ENCODE data around the gene AP2B1. TPM values are rescaled to one million over a fixed set of nuclear protein-coding genes. Genes with fewer than 3 reads are reported as not detected.

Gene AP2B1
- total RNA-seq, 1 experiment from 2014 or later, result 217 TPM

DNA sequence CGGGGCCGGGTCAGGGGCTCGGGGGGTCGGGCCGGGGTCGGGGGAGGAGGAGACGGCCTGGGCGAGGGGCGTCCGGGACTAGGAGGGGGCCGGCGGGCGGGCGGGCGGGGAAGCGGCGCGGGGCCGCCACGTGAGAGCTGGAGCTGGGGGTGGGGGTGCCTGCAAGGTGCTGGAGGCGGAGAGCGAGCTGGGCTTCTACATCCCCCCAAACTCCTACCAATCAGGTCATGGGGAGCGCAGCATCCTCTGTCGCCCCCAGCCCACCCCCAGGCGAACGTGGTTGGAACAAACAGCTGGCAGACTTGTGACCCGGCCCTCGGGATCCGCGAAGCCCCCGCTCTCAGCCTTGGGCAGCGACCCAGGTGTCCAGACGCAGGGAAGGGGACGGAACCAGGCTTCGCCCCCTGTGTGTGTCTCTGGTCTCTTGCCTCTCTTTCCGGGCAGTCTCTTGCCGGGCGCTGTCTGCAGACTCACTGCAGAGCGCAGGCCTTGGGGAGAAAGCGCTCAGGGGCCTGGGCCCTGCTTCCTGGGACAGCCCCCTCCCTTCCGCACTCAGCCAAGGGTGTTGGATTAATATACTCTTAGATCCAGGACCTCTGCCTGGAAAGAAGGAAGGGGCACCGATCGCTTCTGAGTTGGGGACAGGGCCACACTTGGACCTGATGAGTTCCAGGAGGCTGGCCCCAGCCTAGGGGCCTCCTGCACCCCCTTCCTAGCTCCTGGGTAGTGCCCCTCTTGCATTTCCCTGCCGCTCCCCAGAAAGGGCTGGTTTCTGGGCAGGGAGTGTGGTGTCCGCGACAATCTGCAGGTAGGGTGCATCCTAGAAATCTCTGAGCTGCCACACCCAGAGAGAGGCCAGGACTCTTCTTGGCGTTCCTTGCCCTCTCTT is 145.0 kb downstream of the AP2B1 start:
- Histone ChIP-seq H3K18ac (ENCODE audit: insufficient read length, low read depth, low read length) (no peak overlapping the region), H3K27me3 (ENCODE audit: insufficient read depth, low read length) (no peaks in the 10 kb centered on the region), H4K5ac (ENCODE audit: insufficient read length, low read depth, low read length) (no peak overlapping the region), H2BK12ac (ENCODE audit: insufficient read length, low read depth, low read length) (no peak overlapping the region), H2AFZ (ENCODE audit: low read length) (no peak overlapping the region), H3K23me2 (ENCODE audit: insufficient read length, low read depth, low read length, poor library complexity, severe bottlenecking) (peaks cover 6% of the 10 kb centered on the region), H2BK5ac (ENCODE audit: insufficient read length, low read length) (no peak overlapping the region), H3K9me3 (ENCODE audit: control insufficient read depth, low read depth, low read length) (no peaks in the 10 kb centered on the region), H2BK15ac (ENCODE audit: low read depth, low read length) (no peak overlapping the region), H3K79me2 (ENCODE audit: insufficient read depth, low read length) (no peaks in the 10 kb centered on the region), H3K9ac (ENCODE audit: extremely low read depth, insufficient read length, low read length) (peak overlapping the region; percentile 26), H4K91ac (ENCODE audit: insufficient read length, low read depth, low read length) (no peak overlapping the region), H3K4me1 (ENCODE audit: insufficient read depth, low read length) (peaks cover 3% of the 10 kb centered on the region; the same call in 1 of the 2 replicates), H3K79me1 (ENCODE audit: insufficient read depth, low read depth, low read length, poor library complexity, severe bottlenecking) (no peaks in the 10 kb centered on the region), H3K27ac (ENCODE audit: insufficient read length, low read depth, low read length) (no peak overlapping the region), H3T11ph (ENCODE audit: low read length) (no peak overlapping the region), H2AK5ac (ENCODE audit: insufficient read length, low read length) (no peak overlapping the region), H3K4ac (ENCODE audit: low read depth, low read length) (no peak overlapping the region), H3K56ac (ENCODE audit: insufficient read length, low read depth, low read length) (no peak overlapping the region), H3K14ac (ENCODE audit: insufficient read depth, low read length) (no peak overlapping the region), H3K23ac (ENCODE audit: insufficient read length, low read depth, low read length) (no peak overlapping the region), H4K8ac (replicated peaks; ENCODE audit: insufficient read length, low read depth, low read length) (no peak overlapping the region), H2BK120ac (ENCODE audit: low read depth, low read length, poor library complexity, severe bottlenecking) (no peak overlapping the region), H3K4me2 (ENCODE audit: insufficient read depth, insufficient read length, low read length) (peak overlapping the region; percentile 70), H2BK20ac (ENCODE audit: low read depth, low read length, poor library complexity, severe bottlenecking) (no peak overlapping the region), H4K20me1 (ENCODE audit: control insufficient read depth, insufficient read depth, insufficient read length) (no peaks in the 10 kb centered on the region)
- no CpG with 5 or more reads among the region's 47 CpGs for WGBS (ENCODE audit: extremely low coverage, insufficient read length, low lambda C conversion rate)
- Mint-ChIP-seq H3K27ac (no peak overlapping the region), H3K4me1 (peaks cover 29 to 40% of the 10 kb centered on the region in 2 experiments), H3K9me3 (no peaks in the 10 kb centered on the region), H3K27me3 (ENCODE audit: low read depth) (peaks cover 28% of the 10 kb centered on the region), H3K4me3 (peak overlapping the region; percentile 81 to 92), H3K36me3 (ENCODE audit: insufficient read depth in 1 of 3, low read depth in 3 of 3) (no peaks in the 10 kb centered on the region; a peak in 1 of 7 replicates)
- TF ChIP-seq CTCF (conservative IDR thresholded peaks at IDR 0.05), result no peak
- DNase-seq, result peak; percentile 56

Data from H9 (cell line).